ENCODE measurements around the gene CUL1. TPM values are rescaled to one million over a fixed set of nuclear protein-coding genes. Genes with fewer than 3 reads are reported as not detected.

CUL1 gene
- total RNA-seq, 1 experiment from 2014 or later, result 72.3 TPM

- Histone ChIP-seq H2AFZ (ENCODE audit: low read length) (no peak overlapping the region), H3K23me2 (ENCODE audit: insufficient read length, low read depth, low read length, poor library complexity, severe bottlenecking) (no peaks in the 10 kb centered on the region), H4K91ac (ENCODE audit: insufficient read length, low read depth, low read length) (no peak overlapping the region), H3T11ph (ENCODE audit: low read length) (no peak overlapping the region), H3K4me1 (ENCODE audit: insufficient read depth, low read length) (no peaks in the 10 kb centered on the region), H3K18ac (ENCODE audit: insufficient read length, low read depth, low read length) (no peak overlapping the region), H3K79me2 (ENCODE audit: insufficient read depth, low read length) (no peaks in the 10 kb centered on the region), H4K8ac (replicated peaks; ENCODE audit: insufficient read length, low read depth, low read length) (no peak overlapping the region), H3K56ac (ENCODE audit: insufficient read length, low read depth, low read length) (no peak overlapping the region), H3K23ac (ENCODE audit: insufficient read length, low read depth, low read length) (no peak overlapping the region), H2AK5ac (ENCODE audit: insufficient read length, low read length) (no peak overlapping the region), H3K9ac (ENCODE audit: extremely low read depth, insufficient read length, low read length) (no peak overlapping the region), H3K4me2 (ENCODE audit: insufficient read depth, insufficient read length, low read length) (no peak overlapping the region), H4K20me1 (ENCODE audit: control insufficient read depth, insufficient read depth, insufficient read length) (no peaks in the 10 kb centered on the region), H2BK20ac (ENCODE audit: low read depth, low read length, poor library complexity, severe bottlenecking) (no peak overlapping the region), H4K5ac (ENCODE audit: insufficient read length, low read depth, low read length) (no peak overlapping the region), H3K79me1 (ENCODE audit: insufficient read depth, low read depth, low read length, poor library complexity, severe bottlenecking) (peaks cover 10% of the 10 kb centered on the region), H3K14ac (ENCODE audit: insufficient read depth, low read length) (no peak overlapping the region), H3K4ac (ENCODE audit: low read depth, low read length) (no peak overlapping the region), H2BK15ac (ENCODE audit: low read depth, low read length) (no peak overlapping the region), H2BK12ac (ENCODE audit: insufficient read length, low read depth, low read length) (no peak overlapping the region), H3K9me3 (ENCODE audit: control insufficient read depth, low read depth, low read length) (no peaks in the 10 kb centered on the region), H2BK120ac (ENCODE audit: low read depth, low read length, poor library complexity, severe bottlenecking) (no peak overlapping the region), H3K27ac (ENCODE audit: insufficient read length, low read depth, low read length) (no peak overlapping the region), H2BK5ac (ENCODE audit: insufficient read length, low read length) (no peak overlapping the region), H3K27me3 (ENCODE audit: insufficient read depth, low read length) (no peaks in the 10 kb centered on the region)
- Mint-ChIP-seq H3K36me3 (ENCODE audit: insufficient read depth in 1 of 3, low read depth in 3 of 3) (peaks cover 4 to 43% (median 38%) of the 10 kb centered on the region in 3 experiments; a peak in 5 of 7 replicates), H3K4me1 (no peaks in the 10 kb centered on the region), H3K4me3 (no peak overlapping the region), H3K27ac (peak overlapping the region in 2 of 3 experiments; percentile 50 to 69; a peak in 2 of 7 replicates), H3K27me3 (ENCODE audit: low read depth) (no peaks in the 10 kb centered on the region), H3K9me3 (no peaks in the 10 kb centered on the region)
- TF ChIP-seq CTCF (conservative IDR thresholded peaks at IDR 0.05), result no peak
- no peak for DNase-seq
- WGBS (ENCODE audit: extremely low coverage, insufficient read length, low lambda C conversion rate), result no CpG with 5 or more reads among the region's 2 CpGs
These were observed 133.1 kb downstream of the CUL1 start for GRCh38 chr7:148831782-148832181.
